NCI-H1694 treated with DMSO at 0.1 percent for 48 hours (cell line): Measurements from ENCODE around the gene EPN2.
"Not testable (repeated sequence)": the region's sequence is repeated elsewhere in the genome, so short reads cannot be mapped to it uniquely, and the experiment has no call there.

Experiments
- DNase-seq: peaks from one replicate; lab custom pipeline; 2025; lab: John Stamatoyannopoulos, UW

EPN2 gene

DNA sequence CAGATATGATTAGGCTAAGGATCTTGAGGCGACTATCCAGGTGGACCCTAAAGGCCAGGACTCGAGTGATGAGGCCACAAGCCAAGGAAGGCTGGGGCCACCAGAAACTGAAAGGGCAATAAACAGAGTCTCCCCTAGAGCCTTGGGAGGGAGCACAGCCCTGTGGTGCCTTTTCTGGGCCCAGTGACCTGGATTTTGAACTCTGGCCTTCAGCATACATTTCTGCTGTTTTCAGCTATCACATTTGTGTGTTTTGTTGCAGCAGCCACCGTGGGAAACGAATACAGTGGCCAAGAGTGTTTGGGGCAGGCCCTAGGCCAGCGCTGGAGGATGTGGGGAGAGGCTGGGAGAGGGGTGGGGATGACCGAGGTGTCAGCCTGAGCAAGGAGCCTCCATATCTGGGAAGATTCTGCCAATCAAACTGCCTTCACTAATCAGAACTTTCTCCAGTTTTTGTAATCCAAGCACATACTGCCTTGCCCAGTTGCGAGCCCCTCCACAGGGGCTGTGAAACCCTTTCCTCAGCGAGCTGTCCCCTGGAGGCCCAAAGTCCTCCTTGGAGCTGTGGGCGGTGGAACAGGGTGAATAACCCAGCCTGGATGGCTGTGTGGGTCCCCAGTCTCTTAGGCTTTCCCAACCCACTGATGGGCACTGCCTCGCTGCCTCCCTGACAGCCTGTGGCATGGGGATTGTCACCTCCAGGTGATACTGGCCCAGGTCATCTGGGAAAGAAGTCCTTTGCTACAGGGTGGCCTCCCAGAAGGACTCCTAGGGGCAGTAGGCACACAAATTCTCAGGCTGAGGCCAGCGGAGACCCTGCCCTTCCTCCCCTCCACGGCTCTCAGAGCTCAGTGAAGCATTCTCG is 108.6 kb downstream of the EPN2 start:
- no peak for DNase-seq

DNA sequence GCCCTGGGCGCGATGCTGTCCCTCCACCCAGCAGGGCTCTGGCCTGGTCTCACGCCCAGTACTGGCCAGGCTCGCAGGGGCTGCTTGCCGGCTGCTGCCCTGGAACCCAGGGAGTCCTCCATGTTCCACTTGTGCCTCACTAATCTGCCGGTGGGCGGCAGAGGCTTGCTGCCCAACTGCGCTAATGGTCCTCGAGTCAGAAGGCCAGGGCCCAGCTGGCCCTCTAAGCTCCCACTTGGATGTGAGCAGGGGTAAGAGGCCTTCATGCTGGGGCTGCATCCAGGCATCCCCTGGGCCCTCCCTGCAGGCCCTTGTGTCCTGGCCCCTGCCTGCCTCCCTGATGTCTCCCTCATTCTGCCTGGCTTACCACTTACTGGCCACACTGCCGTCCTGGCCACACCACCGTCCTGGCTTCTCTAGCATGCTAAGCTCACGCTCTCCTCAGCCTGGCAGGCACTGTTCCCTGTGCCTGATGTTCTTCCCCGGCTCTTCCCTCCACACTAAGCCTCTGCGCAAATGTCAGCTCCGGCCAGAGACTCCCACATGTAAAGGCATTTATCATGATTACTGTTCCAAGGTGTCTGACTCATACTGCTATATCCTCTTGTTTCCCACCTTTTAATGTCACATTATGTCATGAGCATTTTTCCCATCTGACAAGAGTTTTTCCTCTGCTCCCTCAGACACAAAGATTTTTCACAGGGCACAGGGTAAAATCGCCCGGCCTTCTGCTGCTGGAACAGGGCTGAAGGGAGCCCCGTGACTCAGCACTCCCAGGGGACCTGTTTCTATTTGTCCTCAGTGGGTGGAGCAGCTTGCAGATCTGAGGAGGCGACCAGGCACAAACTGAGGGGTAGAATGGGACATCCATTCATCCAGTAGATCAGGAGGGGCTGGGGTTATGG is 109.4 kb downstream of the EPN2 start:
- peak; percentile 70 for DNase-seq

DNA sequence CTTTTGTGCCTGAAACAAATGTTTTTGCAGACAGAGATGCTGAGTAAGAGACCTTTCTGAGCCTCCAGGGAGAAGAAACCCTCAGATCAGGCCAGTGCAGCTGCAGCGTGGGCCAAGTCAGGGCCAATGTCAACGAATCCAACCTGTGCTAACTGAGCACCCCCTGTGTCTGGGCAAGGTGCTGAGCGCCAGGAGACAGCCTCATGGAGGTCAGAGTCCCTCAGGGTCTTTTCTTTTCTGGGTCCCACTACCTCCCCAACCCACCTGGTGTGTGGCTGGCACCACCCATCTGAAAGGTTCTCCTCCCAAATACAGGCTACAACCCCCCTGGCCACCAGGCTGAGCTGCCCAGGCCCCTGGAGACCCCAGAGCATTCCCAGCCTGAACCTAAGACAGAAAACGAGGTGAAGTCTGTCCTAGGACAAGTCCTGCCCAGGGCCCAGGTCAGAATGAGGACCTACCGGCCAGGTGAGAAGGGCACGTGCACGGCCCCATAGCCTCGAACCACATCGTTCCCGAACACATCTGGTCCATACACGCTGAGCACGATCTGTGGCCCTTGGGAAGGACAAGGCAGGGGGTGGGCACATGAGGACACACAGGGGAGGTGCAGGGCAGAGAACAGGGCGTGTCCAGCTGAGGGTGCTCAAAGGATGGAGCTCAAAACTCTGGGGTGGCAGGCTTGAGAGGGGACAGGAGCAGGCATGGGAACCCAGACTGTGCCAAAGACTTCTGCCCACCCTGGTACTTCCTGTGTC is 110.3 kb downstream of the EPN2 start:
- no peak for DNase-seq

DNA sequence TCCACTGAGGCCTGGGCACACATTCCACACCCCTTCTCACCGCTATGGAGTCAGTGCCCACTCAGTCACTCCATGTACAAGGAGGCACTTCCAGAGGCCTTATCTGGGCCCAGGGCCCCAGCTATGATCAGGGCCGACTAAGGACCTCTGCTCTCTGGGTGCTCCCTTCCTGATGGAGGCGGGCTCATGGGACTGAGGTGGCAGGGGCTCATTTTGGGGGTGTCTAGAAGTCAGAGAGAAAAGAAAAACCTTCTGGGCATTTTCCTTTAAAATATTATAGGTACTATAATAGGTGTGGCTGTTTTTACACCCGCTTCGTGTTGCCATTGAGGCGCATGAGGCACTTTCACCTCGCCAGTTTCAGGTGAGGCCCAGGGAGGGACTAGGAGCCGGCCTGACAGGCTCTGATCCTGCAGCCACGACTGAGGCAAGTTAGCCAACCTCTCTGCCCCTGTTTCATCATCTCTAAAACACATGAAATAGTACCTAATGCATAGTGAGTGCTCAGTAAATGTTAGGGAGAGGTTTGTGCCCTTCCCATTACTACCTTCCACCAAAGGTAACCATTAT is 111.0 kb downstream of the EPN2 start:
- DNase-seq: no peak

DNA sequence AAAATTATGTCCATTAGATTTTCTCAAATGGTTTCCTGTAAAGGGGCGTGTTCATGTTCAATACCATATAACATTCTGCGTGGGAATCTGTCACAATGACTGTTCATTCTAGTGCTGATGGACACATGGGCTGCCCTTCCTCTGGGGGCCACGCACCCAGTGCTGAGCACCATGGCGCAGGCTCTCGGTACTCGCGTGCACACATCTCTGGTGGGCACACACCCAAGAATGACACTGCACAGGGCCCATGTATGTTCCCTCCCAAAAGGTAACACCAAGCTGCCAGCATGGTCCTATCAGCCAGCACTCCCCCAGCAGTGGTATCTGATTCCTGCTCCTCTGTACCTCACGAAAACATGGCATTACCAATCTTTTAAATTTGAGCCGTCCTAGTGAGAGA is 111.6 kb downstream of the EPN2 start:
- no peak for DNase-seq

DNA sequence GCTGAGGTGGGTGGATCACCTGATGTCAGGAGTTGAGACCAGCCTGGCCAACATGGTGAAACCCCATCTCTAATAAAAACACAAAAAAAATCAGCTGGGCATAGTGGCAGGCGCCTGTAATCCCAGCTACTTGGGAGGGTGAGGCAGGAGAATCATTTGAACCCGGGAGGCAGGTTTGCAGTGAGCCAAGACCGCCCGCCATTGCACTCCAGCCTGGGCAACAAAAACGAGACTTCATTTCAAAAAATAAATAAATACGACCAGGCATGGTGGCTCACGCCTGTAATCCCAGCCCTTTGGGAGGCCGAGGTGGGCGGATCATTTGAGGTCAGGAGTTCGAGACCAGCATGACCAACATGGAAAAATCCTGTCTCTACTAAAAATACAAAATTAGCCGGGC is 116.2 kb downstream of the EPN2 start:
- not testable (repeated sequence) for DNase-seq

DNA sequence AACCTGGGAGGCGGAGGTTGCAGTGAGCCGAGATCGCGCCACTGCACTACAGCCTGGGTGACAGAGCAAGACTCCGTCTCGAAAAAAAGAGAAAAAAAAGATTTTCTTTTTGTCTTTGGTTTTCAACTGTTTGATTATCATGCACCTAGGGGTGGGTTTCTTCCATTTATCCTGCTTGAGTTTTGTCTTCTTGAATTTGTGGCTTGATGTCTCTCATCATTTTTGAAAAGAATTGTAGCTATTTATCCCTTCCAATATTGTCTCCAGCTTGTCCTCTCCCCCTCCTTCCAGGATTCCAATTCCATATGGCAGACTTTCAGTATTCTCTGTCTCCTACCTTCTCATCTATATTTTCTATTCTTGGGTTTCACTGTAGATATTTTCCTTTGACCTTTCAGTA is 117.6 kb downstream of the EPN2 start:
- no peak for DNase-seq

DNA sequence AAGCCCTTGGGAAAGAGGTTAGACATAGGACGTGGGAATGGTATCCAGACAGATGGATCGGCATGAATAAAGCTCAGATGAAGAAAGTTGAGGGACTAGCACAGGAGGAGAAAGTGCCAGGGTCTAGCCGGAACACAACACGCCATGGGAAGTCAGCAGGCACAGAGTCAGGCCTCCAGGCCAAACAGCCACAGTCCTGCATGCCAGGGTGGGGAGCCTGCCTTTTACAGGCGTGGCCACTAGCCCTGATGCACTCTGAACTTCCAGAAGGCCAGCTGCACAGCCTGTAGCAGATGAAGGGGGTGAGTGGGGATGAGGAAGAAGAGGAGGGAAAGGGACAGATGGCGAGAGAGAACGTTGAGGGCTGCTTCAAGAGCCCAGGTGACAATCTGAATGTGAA is 120.2 kb downstream of the EPN2 start:
- no peak for DNase-seq

DNA sequence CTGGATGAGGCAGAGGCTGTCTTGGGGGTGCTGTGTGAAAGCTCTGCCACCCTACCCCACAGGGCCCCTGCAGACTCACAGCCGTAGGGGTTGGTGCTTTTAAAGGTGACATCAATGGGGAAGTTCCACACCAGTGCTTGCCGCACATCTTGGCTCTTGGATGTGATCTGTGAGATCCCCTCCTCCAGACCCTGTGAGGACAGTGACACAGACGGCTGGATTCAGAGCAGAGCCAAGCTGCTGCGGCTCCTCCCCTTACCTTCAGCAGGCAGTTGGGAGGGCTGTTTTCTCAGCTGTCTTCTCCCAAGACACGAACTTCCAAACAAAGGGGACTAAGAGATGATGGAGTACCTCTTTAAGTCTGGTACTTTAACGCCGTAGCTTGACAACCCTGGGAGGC is 120.6 kb downstream of the EPN2 start:
- DNase-seq: no peak

DNA sequence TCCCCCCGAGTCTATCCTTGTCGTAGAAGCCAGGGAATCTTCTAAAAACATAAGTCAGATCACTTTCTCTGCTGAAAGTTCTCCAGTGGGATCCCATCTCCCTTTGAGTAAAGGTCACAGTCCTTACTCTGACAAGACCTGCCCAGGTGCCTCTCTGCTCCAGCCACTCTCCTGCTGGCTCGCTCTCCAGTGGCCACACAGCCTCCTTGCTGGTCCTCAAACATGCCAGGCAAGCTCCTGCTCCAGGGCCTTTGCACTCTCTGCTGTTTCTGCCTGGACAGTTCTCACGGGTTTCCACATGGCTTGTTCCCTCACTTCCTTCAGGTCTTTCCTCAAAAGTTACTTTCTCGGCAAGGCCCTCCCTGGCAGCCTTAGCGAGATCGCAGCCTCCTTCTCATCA is 122.0 kb downstream of the EPN2 start:
- DNase-seq: no peak

DNA sequence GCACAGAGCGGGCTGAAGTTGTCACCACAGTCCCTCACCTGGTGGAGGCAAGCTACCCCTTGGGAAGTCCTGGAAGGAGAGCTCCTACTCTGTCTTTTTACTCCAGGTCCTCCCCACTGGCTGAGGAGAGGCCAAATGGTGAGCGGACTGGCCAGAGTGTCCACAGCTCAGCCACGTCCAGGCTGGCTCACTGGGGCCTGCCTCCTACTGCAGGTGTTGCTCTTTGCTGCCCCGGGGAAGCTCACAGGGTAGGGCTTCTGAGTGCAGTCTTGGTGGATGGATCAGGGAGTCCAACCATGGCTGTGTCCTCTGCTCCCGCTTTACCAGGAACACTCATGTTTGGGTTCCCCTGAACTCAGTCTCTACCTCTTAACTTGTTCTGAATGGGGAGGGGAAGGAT is 122.7 kb downstream of the EPN2 start:
- no peak for DNase-seq

DNA sequence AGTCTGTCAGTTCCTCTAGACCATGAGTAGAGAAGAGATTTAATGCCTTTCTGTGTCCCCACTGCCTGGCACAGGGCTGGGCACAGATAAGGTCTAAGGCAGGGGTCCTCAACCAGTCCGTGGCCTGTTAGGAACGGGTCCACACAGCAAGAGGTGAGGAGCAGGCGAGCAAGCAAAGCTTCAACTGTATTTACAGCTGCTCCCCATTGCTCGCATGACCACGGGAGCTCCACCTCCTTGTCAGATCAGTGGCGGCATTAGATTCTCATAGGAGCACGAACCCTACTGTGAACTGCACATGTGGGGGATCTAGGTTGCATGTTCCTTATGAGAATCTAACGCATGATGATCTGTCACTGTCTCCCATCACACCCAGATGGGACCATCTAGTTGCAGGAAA is 123.6 kb downstream of the EPN2 start:
- no peak for DNase-seq

DNA sequence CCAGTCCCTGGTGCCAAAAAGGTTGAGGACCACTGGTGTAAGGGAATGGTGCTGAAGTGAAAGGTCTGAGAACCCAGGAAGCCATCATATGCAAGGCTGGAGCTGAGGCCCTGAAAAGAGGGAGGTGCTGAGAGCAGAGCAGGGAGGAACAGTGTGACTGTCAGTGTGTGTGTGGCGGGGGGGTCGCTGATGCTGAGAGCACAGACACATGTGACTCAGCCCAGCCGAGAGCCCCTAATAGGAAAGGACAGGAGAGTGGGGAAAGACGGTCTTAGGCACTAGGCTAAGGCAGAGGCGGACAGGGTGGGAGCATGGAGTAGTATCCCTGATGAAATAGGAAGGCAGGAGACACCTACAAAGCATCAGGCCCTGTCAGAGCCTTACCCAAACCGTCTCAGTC is 124.2 kb downstream of the EPN2 start:
- no peak for DNase-seq

DNA sequence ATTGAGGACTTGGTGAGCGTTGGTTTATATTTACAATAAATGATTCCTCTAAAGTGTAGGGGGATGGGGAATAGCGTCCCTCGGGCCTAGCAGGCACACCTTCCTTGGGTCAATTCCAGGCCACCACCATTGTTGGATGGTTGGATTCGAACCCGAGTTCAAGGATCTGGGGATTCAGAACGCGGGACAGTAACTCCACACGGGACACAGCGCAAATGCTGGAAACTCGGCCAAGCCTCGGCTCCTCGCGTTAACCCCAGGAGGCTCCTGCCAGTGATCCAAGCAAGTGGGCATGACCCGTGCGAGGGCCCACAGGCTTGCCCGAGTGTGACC is 124.7 kb downstream of the EPN2 start:
- DNase-seq: no peak

DNA sequence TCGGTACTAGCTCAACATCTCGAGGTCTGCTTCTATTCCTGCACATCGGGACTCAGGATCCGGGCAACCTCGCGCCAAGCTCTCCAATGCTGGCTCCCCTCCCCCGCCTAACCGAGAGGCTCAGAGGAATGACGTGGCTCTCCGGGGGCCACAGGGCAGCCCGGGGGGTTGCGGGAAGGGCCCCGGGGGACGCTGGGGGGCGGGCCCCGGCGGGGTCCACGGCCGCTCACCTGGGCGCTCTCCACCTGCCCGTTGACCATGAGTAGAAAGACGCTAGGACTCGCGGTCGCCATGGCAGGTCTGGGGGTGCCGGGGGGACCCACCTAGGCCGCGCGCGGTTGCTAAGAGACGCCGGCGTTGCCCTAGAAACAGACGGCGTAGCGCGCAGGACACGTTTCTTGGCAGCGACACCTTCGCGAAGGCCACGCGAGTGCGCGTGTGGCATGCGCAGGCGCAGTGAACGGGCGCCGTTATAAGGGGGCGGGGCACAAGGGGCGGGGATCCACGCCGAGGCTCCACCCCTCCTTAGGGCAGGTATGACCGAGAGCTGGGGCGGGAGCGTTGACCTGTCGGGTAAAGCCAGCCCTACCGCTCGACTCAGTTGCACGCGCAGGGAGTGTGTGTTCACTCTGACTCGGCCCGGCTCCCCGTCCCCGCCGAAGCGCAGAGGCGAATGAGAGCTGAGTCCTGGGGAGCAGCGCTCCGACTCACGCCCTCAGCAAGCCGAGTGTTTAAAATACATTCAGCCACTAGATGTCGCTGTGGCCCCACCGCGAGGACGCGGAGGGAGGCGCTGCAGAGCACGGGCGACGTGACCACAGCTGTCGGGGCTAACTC is 125.3 kb downstream of the EPN2 start, which contains the start of gene B9D1:
Gene B9D1, minus strand, starts transcription at position 447 of the 837 bp plus-strand sequence. Its CDS starts 154 bp downstream, at position 293.
- peak; percentile 92 for DNase-seq

DNA sequence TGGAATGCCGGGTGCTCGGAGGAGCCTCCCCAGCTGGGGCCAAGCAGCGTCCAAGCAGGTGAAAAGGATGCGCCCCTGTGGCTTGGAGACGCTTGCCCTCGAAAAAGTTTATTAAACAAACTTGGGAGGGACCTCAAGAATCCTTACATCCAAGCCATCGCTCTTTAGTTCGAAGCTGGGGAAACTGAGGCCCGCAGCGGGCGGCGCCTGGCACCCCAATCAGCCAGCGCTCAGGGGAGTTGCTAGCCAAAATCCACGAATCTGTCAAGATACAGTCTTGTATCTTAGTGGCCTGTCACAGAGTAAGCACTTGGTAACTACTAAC is 125.9 kb downstream of the EPN2 start:
- no peak for DNase-seq

DNA sequence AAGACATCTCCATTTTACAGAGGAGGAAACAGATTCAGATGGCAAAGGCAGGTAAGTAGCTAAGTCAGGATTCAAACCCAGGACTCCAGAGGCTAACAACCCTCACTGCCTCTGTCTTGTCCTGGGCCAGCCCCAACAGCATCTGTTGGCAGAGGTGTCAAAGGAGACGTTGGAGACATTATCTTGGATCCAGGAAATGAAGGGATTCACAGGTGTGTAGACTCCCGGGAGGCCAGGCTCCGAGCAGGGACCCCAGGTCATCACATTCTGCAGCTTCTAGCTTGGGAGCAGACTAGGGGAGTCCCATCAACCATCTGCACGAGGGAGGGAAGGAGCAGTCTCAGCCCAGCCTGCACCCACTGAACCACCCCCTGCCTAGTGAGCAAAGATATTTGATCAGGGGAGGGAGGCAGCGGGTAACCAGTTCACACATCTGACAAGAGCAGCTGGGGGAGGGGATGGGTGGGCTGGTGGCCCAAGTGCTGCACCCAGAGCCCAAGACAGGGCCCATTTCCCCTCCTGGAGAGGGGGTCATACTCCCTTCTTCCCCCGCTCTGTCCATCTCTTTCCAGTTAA is 126.4 kb downstream of the EPN2 start:
- DNase-seq: no peak

DNA sequence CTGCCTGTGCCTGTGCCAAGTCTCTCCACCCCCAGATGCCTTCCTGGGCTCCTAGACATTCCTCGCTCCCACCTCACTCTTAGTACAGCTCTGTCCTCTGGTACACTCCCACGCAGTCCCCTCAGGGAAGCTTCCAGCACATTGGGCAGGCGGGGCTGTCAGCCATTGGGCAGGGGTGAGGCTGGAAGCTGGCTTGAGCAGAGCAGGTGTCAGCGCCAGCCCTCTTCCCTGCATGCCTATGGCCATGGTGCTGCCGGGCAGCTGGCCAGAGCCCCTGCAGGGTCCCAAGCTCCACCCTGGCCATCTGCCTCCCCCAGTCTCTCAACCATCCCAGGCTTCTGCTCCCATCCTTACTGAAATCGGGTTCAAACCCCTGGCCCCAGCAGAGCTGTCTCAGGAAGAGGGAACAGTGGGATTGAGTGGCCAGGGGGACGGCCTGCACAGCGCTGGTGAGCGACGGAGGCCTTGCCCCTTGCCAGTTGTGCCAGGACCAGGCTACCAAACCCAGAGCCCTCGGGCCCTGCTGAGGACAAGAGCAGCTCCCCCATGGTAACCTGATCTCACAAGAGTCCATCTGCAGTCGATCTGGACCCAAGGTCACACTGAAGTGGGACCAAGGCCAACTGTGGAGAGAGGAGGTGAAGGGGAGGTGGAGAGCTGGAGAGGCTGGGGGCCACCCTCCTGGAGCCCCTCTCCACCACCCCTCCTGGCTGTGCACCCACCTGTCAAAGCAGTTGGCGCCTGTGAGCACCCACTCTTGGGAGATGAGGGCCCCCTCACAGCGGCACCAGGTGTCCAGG is 127.7 kb downstream of the EPN2 start:
- no peak for DNase-seq

DNA sequence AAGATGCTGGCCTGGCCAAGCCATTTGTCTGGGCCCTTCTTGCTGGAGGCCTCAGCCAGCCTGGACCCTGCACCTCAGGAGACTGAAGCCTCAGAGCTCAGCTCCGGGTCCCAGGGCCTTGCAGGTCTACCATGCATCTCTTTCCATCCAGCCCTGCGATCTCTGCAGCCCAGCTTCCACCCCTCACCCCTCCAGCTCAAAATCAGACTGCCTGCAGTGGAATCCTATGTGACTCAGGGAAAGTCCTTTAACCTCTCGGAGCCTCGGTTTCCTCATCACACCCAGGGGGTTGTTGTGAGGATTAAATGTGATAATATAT is 128.3 kb downstream of the EPN2 start:
- no peak for DNase-seq
